GM23248 (cell line): Measurements from ENCODE around the gene RELL1.

Experiments used
- EZH2 ChIP-seq: fragments of 200-600 bp; sonication (generic); IDR thresholded peaks from 2 replicates; pipeline ENCODE4 v1.6.1; 2018; ENCODE audit warnings: antibody characterized with exemption, mild to moderate bottlenecking; ENCODE audit not compliant: insufficient read depth, poor library complexity, severe bottlenecking
- EZH2phosphoT487 ChIP-seq: fragments of 200-600 bp; sonication (generic); IDR thresholded peaks from 2 replicates; pipeline ENCODE4 v1.6.1; 2018; ENCODE audit warnings: antibody characterized with exemption, moderate library complexity, mild to moderate bottlenecking, low read depth; ENCODE audit not compliant: insufficient read depth

DNA sequence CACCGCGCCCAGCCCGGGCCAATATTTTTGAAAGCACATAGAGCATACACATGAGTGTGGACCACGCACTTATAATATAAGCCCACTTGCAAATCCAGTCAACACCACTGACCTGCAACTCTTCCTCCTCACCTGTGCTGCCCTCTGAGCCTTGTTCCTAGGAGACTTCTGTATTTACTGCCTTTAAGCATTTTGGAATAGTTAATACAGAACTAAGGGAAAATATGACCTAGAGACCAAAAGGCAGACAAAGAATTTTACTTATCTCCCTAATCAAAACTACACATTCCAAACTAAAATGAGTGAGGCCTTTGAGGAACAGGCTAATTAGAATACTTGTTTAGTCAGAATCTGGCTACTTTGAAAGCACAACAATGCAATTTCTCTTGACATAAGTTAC is 89.1 kb downstream of the RELL1 start:
- TF ChIP-seq EZH2phosphoT487 (no peak), EZH2 (no peak)
